ENCODE measurements around the gene ADAMTSL2. TPM values are rescaled to one million over a fixed set of nuclear protein-coding genes. Genes with fewer than 3 reads are reported as not detected.

ADAMTSL2 gene
- total and polyA plus RNA-seq, 2 of the 13 experiments (the other 11 are each of a cell fraction or from before 2014, with no cell fraction given): 1.9 to 3.8 TPM

DNA sequence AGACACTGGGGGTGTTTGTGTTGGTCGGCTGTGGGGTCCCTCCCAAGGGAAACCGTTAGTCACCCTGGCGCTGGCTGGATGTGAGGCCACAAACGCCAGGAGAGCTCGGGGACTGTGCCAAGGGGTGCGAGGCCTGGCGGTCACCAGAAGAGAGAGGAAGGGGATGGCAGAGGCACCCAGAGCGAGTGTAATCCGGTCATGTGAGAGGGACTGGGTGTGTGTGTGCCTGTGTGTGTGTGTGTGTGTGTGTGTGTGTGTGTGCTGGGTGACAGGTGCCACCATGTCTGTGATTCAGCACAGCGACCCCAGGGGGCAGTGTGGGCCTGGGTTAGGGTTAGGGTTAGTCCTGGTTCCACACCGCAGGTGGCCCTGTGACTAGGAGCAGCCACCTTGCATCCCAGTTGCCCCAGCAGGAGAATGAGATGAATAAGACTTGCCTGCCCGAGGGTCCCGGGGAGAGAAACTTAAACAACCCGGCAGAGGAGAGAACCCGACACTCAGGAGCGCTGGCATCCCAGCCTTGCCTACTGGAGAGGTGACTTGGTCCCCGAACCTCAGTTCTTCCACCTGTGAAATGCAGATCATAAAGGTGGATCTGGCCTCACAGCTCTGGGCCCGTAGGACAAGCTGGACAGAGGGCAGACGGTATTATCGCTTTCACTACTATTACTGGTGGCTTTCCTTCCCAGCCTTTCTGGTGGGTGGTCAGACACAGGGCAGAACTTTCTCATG, 1.4 kb upstream of the ADAMTSL2 start (continued):
- TF ChIP-seq, protein P1, sequence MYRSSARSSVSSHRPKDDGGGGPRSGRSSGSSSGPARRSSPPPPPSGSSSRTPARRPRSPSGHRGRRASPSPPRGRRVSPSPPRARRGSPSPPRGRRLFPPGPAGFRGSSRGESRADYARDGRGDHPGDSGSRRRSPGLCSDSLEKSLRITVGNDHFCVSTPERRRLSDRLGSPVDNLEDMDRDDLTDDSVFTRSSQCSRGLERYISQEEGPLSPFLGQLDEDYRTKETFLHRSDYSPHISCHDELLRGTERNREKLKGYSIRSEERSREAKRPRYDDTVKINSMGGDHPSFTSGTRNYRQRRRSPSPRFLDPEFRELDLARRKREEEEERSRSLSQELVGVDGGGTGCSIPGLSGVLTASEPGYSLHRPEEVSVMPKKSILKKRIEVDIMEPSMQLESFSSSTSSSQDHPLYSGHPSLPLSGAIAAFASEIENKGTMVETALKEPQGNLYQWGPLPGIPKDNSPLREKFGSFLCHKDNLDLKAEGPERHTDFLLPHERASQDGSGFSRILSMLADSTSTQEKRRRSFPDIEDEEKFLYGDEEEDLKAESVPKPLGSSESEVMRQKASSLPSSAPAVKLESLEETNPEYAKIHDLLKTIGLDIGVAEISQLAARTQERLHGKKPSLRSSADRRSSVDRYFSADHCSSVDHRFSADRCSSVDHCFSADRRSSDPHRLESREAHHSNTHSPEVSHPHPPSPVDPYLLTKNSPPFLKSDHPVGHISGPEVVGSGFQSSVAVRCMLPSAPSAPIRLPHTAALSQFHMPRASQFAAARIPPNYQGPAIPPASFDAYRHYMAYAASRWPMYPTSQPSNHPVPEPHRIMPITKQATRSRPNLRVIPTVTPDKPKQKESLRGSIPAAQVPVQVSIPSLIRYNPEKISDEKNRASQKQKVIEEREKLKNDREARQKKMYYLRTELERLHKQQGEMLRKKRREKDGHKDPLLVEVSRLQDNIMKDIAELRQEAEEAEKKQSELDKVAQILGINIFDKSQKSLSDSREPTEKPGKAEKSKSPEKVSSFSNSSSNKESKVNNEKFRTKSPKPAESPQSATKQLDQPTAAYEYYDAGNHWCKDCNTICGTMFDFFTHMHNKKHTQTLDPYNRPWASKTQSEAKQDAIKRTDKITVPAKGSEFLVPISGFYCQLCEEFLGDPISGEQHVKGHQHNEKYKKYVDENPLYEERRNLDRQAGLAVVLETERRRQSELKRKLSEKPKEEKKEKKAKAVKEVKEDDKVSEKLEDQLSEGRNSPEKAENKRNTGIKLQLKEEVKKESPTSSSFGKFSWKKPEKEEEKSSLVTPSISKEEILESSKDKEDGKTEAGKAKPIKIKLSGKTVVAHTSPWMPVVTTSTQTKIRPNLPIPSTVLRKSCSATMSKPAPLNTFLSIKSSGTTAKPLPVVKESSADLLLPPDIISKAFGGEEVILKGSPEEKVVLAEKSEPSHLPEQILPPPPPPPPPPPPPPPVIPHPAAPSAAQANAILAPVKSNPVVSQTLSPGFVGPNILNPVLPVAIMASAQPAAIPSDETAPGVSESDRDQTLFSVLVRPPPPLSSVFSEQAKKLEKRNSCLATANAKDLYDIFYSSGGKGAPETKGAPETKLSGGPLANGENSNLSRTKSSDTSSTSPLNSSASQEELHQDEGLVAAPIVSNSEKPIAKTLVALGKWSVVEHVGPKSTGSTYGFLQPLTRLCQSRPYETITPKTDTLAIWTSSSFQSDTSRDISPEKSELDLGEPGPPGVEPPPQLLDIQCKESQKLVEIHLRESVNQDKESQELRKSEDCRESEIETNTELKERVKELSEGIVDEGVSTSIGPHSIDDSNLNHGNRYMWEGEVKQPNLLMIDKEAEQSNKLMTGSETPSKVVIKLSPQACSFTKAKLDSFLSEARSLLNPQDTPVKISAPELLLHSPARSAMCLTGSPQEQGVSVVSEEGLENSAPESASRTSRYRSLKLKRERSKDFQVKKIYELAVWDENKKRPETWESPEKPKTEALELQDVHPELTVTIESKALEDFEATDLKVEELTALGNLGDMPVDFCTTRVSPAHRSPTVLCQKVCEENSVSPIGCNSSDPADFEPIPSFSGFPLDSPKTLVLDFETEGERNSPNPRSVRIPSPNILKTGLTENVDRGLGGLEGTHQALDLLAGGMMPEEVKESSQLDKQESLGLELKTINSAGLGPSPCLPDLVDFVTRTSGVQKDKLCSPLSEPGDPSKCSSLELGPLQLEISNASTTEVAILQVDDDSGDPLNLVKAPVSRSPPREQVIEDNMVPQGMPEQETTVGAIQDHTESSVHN (CRISPR knock-in tag; IDR thresholded peaks at IDR 0.05): 0 out of 2 replicates have a peak, but pooled peaks have one; percentile 25
- TF ChIP-seq SPEN (CRISPR knock-in tag; IDR thresholded peaks at IDR 0.05; ENCODE audit: low read depth): 0 out of 2 replicates have a peak, but pooled peaks have one; percentile 48
- TF ChIP-seq POLR2AphosphoS2 (IDR thresholded peaks at IDR 0.05; ENCODE audit: low read depth, low read length): no peak
- TF ChIP-seq, protein P2, sequence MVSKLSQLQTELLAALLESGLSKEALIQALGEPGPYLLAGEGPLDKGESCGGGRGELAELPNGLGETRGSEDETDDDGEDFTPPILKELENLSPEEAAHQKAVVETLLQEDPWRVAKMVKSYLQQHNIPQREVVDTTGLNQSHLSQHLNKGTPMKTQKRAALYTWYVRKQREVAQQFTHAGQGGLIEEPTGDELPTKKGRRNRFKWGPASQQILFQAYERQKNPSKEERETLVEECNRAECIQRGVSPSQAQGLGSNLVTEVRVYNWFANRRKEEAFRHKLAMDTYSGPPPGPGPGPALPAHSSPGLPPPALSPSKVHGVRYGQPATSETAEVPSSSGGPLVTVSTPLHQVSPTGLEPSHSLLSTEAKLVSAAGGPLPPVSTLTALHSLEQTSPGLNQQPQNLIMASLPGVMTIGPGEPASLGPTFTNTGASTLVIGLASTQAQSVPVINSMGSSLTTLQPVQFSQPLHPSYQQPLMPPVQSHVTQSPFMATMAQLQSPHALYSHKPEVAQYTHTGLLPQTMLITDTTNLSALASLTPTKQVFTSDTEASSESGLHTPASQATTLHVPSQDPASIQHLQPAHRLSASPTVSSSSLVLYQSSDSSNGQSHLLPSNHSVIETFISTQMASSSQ (IDR thresholded peaks at IDR 0.05; ENCODE audit: low read depth): no peak
- TF ChIP-seq, protein P2 (CRISPR knock-in tag; IDR thresholded peaks at IDR 0.05; ENCODE audit: borderline replicate concordance): 0 out of 2 replicates have a peak, but pooled peaks have one; percentile 20
- no peak for TF ChIP-seq ARID2 (CRISPR knock-in tag; IDR thresholded peaks at IDR 0.05; ENCODE audit: borderline replicate concordance)
- no peak for TF ChIP-seq NONO (IDR thresholded peaks at IDR 0.05)
- TF ChIP-seq NONO (CRISPR knock-in tag; conservative IDR thresholded peaks at IDR 0.05): peak; percentile 73; the same call in 1 of the 2 replicates
- peak; percentile 59 for TF ChIP-seq SALL1 (CRISPR knock-in tag; IDR thresholded peaks at IDR 0.05)
- TF ChIP-seq RBAK (CRISPR knock-in tag; IDR thresholded peaks at IDR 0.05): no peak
- TF ChIP-seq JUND (CRISPR knock-in tag; IDR thresholded peaks at IDR 0.05): no peak
- no peak for TF ChIP-seq EP300 (IDR thresholded peaks at IDR 0.05; ENCODE audit: low read depth in 2 of 2, low read length in 2 of 2)
- no peak for TF ChIP-seq EP300 (CRISPR knock-in tag; IDR thresholded peaks at IDR 0.05; ENCODE audit: borderline replicate concordance)
- TF ChIP-seq ISL2 (CRISPR knock-in tag; IDR thresholded peaks at IDR 0.05): no peak
- 0 out of 2 replicates have a peak, but pooled peaks have one; percentile 60 for TF ChIP-seq ZNF841 (CRISPR knock-in tag; IDR thresholded peaks at IDR 0.05; ENCODE audit: borderline replicate concordance)
- peak; percentile 33; the same call in 1 of the 2 replicates for TF ChIP-seq TBX2 (CRISPR knock-in tag; IDR thresholded peaks at IDR 0.05; ENCODE audit: borderline replicate concordance)
- 0 out of 2 replicates have a peak, but pooled peaks have one; percentile 72 for TF ChIP-seq PCBP1 (IDR thresholded peaks at IDR 0.05; ENCODE audit: borderline replicate concordance, low read depth, low read length)
